MCF 10A (cell line): Measurements from ENCODE around the gene HOXC5. TPM values are rescaled to one million over a fixed set of nuclear protein-coding genes. Genes with fewer than 3 reads are reported as not detected.

Experiments
- BruUV-seq: library from RNA; stranded (reverse); fragments of 400-500 nt; replicated peaks from 2 replicates; lab custom pipeline; 2021; lab: Mats Ljungman, UMichigan
- CTCF ChIA-PET: fragments of 300-600 bp; sonication (Branson Sonifier 250); formaldehyde crosslinking; extraction: SDS; loops from one replicate; lab custom pipeline; 2021; ENCODE audit warnings: antibody characterized with exemption, inconsistent platforms; lab: Yijun Ruan, JAX
- POLR2A ChIA-PET: fragments of 300-600, 350-650 bp; sonication (Branson Sonifier 250); formaldehyde crosslinking; extraction: SDS; loops from one replicate; lab custom pipeline; 2020; ENCODE audit warnings: antibody characterized with exemption, inconsistent platforms; lab: Yijun Ruan, JAX
- DNase-seq: peaks from one replicate; pipeline ENCODE4 v3.0.0-alpha.2; 2018; ENCODE audit not compliant: unreplicated experiment
- H3K27ac Mint-ChIP-seq: one replicate; pipeline ENCODE4 v1.8.0; 2022; ENCODE audit warnings: mild to moderate bottlenecking, low read depth, mixed read lengths; ENCODE audit not compliant: unreplicated experiment
- H3K27me3 Mint-ChIP-seq: one replicate; pipeline ENCODE4 v1.8.0; 2022; ENCODE audit warnings: mixed read lengths; ENCODE audit not compliant: insufficient read depth, unreplicated experiment
- H3K36me3 Mint-ChIP-seq: one replicate; pipeline ENCODE4 v1.8.0; 2022; ENCODE audit warnings: mild to moderate bottlenecking, moderate library complexity, mixed read lengths; ENCODE audit not compliant: insufficient read depth, unreplicated experiment
- H3K4me1 Mint-ChIP-seq: one replicate; pipeline ENCODE4 v1.8.0; 2022; ENCODE audit warnings: mixed read lengths; ENCODE audit not compliant: insufficient read depth, unreplicated experiment
- H3K4me3 Mint-ChIP-seq: one replicate; pipeline ENCODE4 v1.8.0; 2022; ENCODE audit warnings: mild to moderate bottlenecking, moderate library complexity, mixed read lengths; ENCODE audit not compliant: unreplicated experiment
- H3K9me3 Mint-ChIP-seq: one replicate; pipeline ENCODE4 v1.8.0; 2022; ENCODE audit warnings: mixed read lengths; ENCODE audit not compliant: unreplicated experiment
- CTCF ChIP-seq: fragments of 200-600 bp; IDR thresholded peaks from one replicate; pipeline ENCODE4 v1.8.0; 2022; ENCODE audit warnings: antibody characterized with exemption, mild to moderate bottlenecking; ENCODE audit not compliant: unreplicated experiment
- intact Hi-C: fragments of 100-400 bp; cut with micrococcal nuclease; formaldehyde crosslinking; loops from 2 replicates; pipeline ENCODE4 v1.14.1; 2022
- total RNA-seq: library from RNA; stranded (reverse); gene quantifications from 2 replicates; pipeline ENCODE4 v1.2.3, GENCODE V29; 2022

The HOXC5 gene
- total RNA-seq, 1 experiment from 2014 or later, result not detected

GRCh38 chr12:54033980-54034784 is 1.3 kb downstream of the HOXC5 start:
- intact Hi-C loops, result loop anchor here (2.0 kb wide), 1 partner anchor 93 kb away; no protein-coding TSS in a partner anchor
- H3K4me3 Mint-ChIP-seq, result peak overlapping the region; percentile 71
- ChIA-PET CTCF (interaction anchor here (0.5 to 4.8 kb wide), 5 partner anchors 111 to 174 kb away, joined by 3 to 54 read pairs (median 5); no protein-coding TSS in a partner anchor), POLR2A (no interaction called here)
- no peak for TF ChIP-seq CTCF
- no TSS peak for BruUV-seq
- no peak for DNase-seq
- no peaks in the 10 kb centered on the region for H3K9me3 Mint-ChIP-seq
- no peaks in the 10 kb centered on the region for H3K27me3 Mint-ChIP-seq
- H3K4me1 Mint-ChIP-seq, result peaks cover 11% of the 10 kb centered on the region
- H3K27ac Mint-ChIP-seq, result no peak overlapping the region
- H3K36me3 Mint-ChIP-seq, result peaks cover 18% of the 10 kb centered on the region

GRCh38 chr12:54034785-54035310 is 2.0 kb downstream of the HOXC5 start:
- no peak for TF ChIP-seq CTCF
- CTCF ChIA-PET, result interaction anchor here (0.5 to 1.9 kb wide), 9 partner anchors 89 to 340 kb away, joined by 3 to 8 read pairs (median 4); no protein-coding TSS in a partner anchor
- no TSS peak for BruUV-seq
- peaks cover 11% of the 10 kb centered on the region for H3K4me1 Mint-ChIP-seq
- peaks cover 11% of the 10 kb centered on the region for H3K36me3 Mint-ChIP-seq
- no peaks in the 10 kb centered on the region for H3K27me3 Mint-ChIP-seq
- no peaks in the 10 kb centered on the region for H3K9me3 Mint-ChIP-seq
- H3K4me3 Mint-ChIP-seq, result peak overlapping the region; percentile 7
- intact Hi-C loops, result no loop called here
- DNase-seq, result no peak
- POLR2A ChIA-PET, result no interaction called here
- no peak overlapping the region for H3K27ac Mint-ChIP-seq

GRCh38 chr12:54035568-54036264 is 2.9 kb downstream of the HOXC5 start:
- ChIA-PET CTCF (interaction anchor here (0.6 to 1.9 kb wide), 6 partner anchors 90 to 325 kb away, joined by 3 to 8 read pairs (median 4); no protein-coding TSS in a partner anchor), POLR2A (interaction anchor here (0.9 to 1.1 kb wide), 3 partner anchors 14 to 27 kb away, joined by 3 read pairs; partner anchors contain the start of gene HOXC8)
- Mint-ChIP-seq H3K27ac (no peak overlapping the region), H3K4me1 (peaks cover 11% of the 10 kb centered on the region), H3K27me3 (no peaks in the 10 kb centered on the region), H3K36me3 (peaks cover 5% of the 10 kb centered on the region), H3K9me3 (no peaks in the 10 kb centered on the region), H3K4me3 (no peak overlapping the region)
- intact Hi-C loops, result no loop called here
- no peak for DNase-seq
- no peak for TF ChIP-seq CTCF
- BruUV-seq, result no TSS peak
